ENCODE measurements around the gene TIFAB. TPM values are rescaled to one million over a fixed set of nuclear protein-coding genes. Genes with fewer than 3 reads are reported as not detected.
"Not testable (repeated sequence)": the region's sequence is repeated elsewhere in the genome, so short reads cannot be mapped to it uniquely, and the experiment has no call there.

Gene TIFAB
- polyA plus RNA-seq (2013, experiment 1 of 2), result not detected
- not detected for polyA plus RNA-seq (2013, experiment 2 of 2)

- Histone ChIP-seq H3K14ac (ENCODE audit: low read length) (no peak within 1 kb of the TSS), H3K9me3 (replicated peaks in 1 of 2; ENCODE audit: control insufficient read depth in 2 of 2, insufficient read depth in 1 of 2, low read depth in 1 of 2, low read length in 2 of 2) (no peaks in the 10 kb centered on the region), H3K27me3 (ENCODE audit: control insufficient read depth in 3 of 3, insufficient read depth in 3 of 3, low read depth in 1 of 3, low read length in 3 of 3) (peaks cover 0 to 15% (median 0%) of the 10 kb centered on the region in 3 experiments), H2AK5ac (ENCODE audit: low read depth, low read length) (no peak within 1 kb of the TSS), H4K91ac (ENCODE audit: low read depth, low read length, poor library complexity) (no peak within 1 kb of the TSS), H3K4ac (ENCODE audit: low read length) (no peak within 1 kb of the TSS), H3K79me1 (ENCODE audit: low read depth, low read length) (no peaks in the 10 kb centered on the region), H3K4me1 (ENCODE audit: control insufficient read depth in 2 of 2, insufficient read depth in 1 of 2, low read depth in 1 of 2, low read length in 2 of 2) (peaks cover 0 to 2% of the 10 kb centered on the region in 2 donors), H3K9ac (ENCODE audit: low read depth, low read length, poor library complexity) (no peak within 1 kb of the TSS), H2BK12ac (ENCODE audit: low read length) (no peak within 1 kb of the TSS), H2BK120ac (ENCODE audit: low read depth, low read length) (no peak within 1 kb of the TSS), H3K4me2 (ENCODE audit: insufficient read depth, low read length, poor library complexity, severe bottlenecking) (no peak within 1 kb of the TSS), H2BK5ac (ENCODE audit: low read length) (no peak within 1 kb of the TSS), H2BK15ac (ENCODE audit: low read length) (no peak within 1 kb of the TSS), H3K23ac (ENCODE audit: low read depth, low read length, poor library complexity) (no peak within 1 kb of the TSS), H3K27ac (replicated peaks; ENCODE audit: low read length) (no peak within 1 kb of the TSS), H2AFZ (ENCODE audit: low read length) (no peak within 1 kb of the TSS), H3K4me3 (ENCODE audit: low read length in 2 of 2) (no peak within 1 kb of the TSS), H3K36me3 (replicated peaks in 1 of 2; ENCODE audit: control insufficient read depth in 2 of 2, insufficient read depth in 2 of 2, low read length in 2 of 2) (no peaks in the 10 kb centered on the region), H3K18ac (ENCODE audit: low read length) (no peak within 1 kb of the TSS), H4K8ac (ENCODE audit: low read depth, low read length) (no peak within 1 kb of the TSS)
- DNase-seq (ENCODE audit: low spot score), result no peak
- no CpG with 5 or more reads among the region's 10 CpGs for WGBS, 2 donors (ENCODE audit: extremely low coverage in 2 of 2, insufficient read length in 2 of 2, insufficient replicate concordance in 1 of 2)
Measured at GRCh38 chr5:135452321-135453030, at the start of gene TIFAB. TIFAB (minus strand) TSS chr5:135452351; CDS start chr5:135449939, 2,412 bp downstream.

GRCh38 chr5:135498637-135498995 lies 46.5 kb upstream of the TIFAB start:
- Histone ChIP-seq H3K4me2 (ENCODE audit: insufficient read depth, low read length, poor library complexity, severe bottlenecking) (no peak overlapping the region), H4K8ac (ENCODE audit: low read depth, low read length) (no peak overlapping the region), H3K4me3 (ENCODE audit: low read length in 2 of 2) (no peak overlapping the region), H3K79me1 (ENCODE audit: low read depth, low read length) (no peaks in the 10 kb centered on the region), H4K91ac (ENCODE audit: low read depth, low read length, poor library complexity) (no peak overlapping the region), H3K23ac (ENCODE audit: low read depth, low read length, poor library complexity) (no peak overlapping the region), H2AFZ (ENCODE audit: low read length) (no peak overlapping the region), H3K4me1 (ENCODE audit: control insufficient read depth in 2 of 2, insufficient read depth in 1 of 2, low read depth in 1 of 2, low read length in 2 of 2) (peaks cover 0 to 17% of the 10 kb centered on the region in 2 donors), H3K9me3 (replicated peaks in 1 of 2; ENCODE audit: control insufficient read depth in 2 of 2, insufficient read depth in 1 of 2, low read depth in 1 of 2, low read length in 2 of 2) (no peaks in the 10 kb centered on the region), H3K4ac (ENCODE audit: low read length) (no peak overlapping the region), H2AK5ac (ENCODE audit: low read depth, low read length) (no peak overlapping the region), H3K27ac (replicated peaks; ENCODE audit: low read length) (no peak overlapping the region), H3K27me3 (ENCODE audit: control insufficient read depth in 3 of 3, insufficient read depth in 3 of 3, low read depth in 1 of 3, low read length in 3 of 3) (peaks cover 0 to 55% (median 0%) of the 10 kb centered on the region in 3 experiments), H2BK15ac (ENCODE audit: low read length) (no peak overlapping the region), H3K18ac (ENCODE audit: low read length) (peak overlapping the region; percentile 24), H2BK120ac (ENCODE audit: low read depth, low read length) (no peak overlapping the region), H3K9ac (ENCODE audit: low read depth, low read length, poor library complexity) (no peak overlapping the region), H2BK12ac (ENCODE audit: low read length) (no peak overlapping the region), H2BK5ac (ENCODE audit: low read length) (no peak overlapping the region), H3K36me3 (replicated peaks in 1 of 2; ENCODE audit: control insufficient read depth in 2 of 2, insufficient read depth in 2 of 2, low read length in 2 of 2) (no peaks in the 10 kb centered on the region), H3K14ac (ENCODE audit: low read length) (no peak overlapping the region)
- DNase-seq (ENCODE audit: low spot score), result no peak
- no CpG with 5 or more reads among the region's 2 CpGs for WGBS, 2 donors (ENCODE audit: extremely low coverage in 2 of 2, insufficient read length in 2 of 2, insufficient replicate concordance in 1 of 2)

- H2AFZ ChIP-seq (ENCODE audit: low read length), result no peak overlapping the region
- H2AK5ac ChIP-seq (ENCODE audit: low read depth, low read length), result no peak overlapping the region
- no peak overlapping the region for H2BK15ac ChIP-seq (ENCODE audit: low read length)
- H3K9ac ChIP-seq (ENCODE audit: low read depth, low read length, poor library complexity), result no peak overlapping the region
- peaks cover 0 to 58% (median 4%) of the 10 kb centered on the region in 3 experiments for H3K27me3 ChIP-seq (ENCODE audit: control insufficient read depth in 3 of 3, insufficient read depth in 3 of 3, low read depth in 1 of 3, low read length in 3 of 3)
- no peak overlapping the region for H2BK120ac ChIP-seq (ENCODE audit: low read depth, low read length)
- no peak overlapping the region for H3K27ac ChIP-seq (replicated peaks; ENCODE audit: low read length)
- H3K23ac ChIP-seq (ENCODE audit: low read depth, low read length, poor library complexity), result no peak overlapping the region
- H4K91ac ChIP-seq (ENCODE audit: low read depth, low read length, poor library complexity), result no peak overlapping the region
- no peak for DNase-seq (ENCODE audit: low spot score)
- peaks cover 0 to 17% of the 10 kb centered on the region in 2 donors for H3K4me1 ChIP-seq (ENCODE audit: control insufficient read depth in 2 of 2, insufficient read depth in 1 of 2, low read depth in 1 of 2, low read length in 2 of 2)
- H2BK12ac ChIP-seq (ENCODE audit: low read length), result no peak overlapping the region
- peak overlapping the region; percentile 24 for H3K18ac ChIP-seq (ENCODE audit: low read length)
- H2BK5ac ChIP-seq (ENCODE audit: low read length), result no peak overlapping the region
- no CpG with 5 or more reads among the region's 8 CpGs for WGBS, 2 donors (ENCODE audit: extremely low coverage in 2 of 2, insufficient read length in 2 of 2, insufficient replicate concordance in 1 of 2)
- H3K4ac ChIP-seq (ENCODE audit: low read length), result no peak overlapping the region
- no peak overlapping the region for H3K14ac ChIP-seq (ENCODE audit: low read length)
- H3K4me2 ChIP-seq (ENCODE audit: insufficient read depth, low read length, poor library complexity, severe bottlenecking), result no peak overlapping the region
- no peaks in the 10 kb centered on the region for H3K9me3 ChIP-seq (replicated peaks in 1 of 2; ENCODE audit: control insufficient read depth in 2 of 2, insufficient read depth in 1 of 2, low read depth in 1 of 2, low read length in 2 of 2)
- H3K4me3 ChIP-seq (ENCODE audit: low read length in 2 of 2), result no peak overlapping the region
- no peaks in the 10 kb centered on the region for H3K36me3 ChIP-seq (replicated peaks in 1 of 2; ENCODE audit: control insufficient read depth in 2 of 2, insufficient read depth in 2 of 2, low read length in 2 of 2)
- H4K8ac ChIP-seq (ENCODE audit: low read depth, low read length), result no peak overlapping the region
- no peaks in the 10 kb centered on the region for H3K79me1 ChIP-seq (ENCODE audit: low read depth, low read length)
Measured at GRCh38 chr5:135497971-135498636, 46.0 kb upstream of the TIFAB start.

GRCh38 chr5:135495531-135495930 lies 43.4 kb upstream of the TIFAB start:
- not testable (repeated sequence) for H3K18ac ChIP-seq (ENCODE audit: low read length); H3K79me1 ChIP-seq (ENCODE audit: low read depth, low read length); H4K8ac ChIP-seq (ENCODE audit: low read depth, low read length); H3K4me2 ChIP-seq (ENCODE audit: insufficient read depth, low read length, poor library complexity, severe bottlenecking); H3K36me3 ChIP-seq (replicated peaks in 1 of 2; ENCODE audit: control insufficient read depth in 2 of 2, insufficient read depth in 2 of 2, low read length in 2 of 2); H2BK12ac ChIP-seq (ENCODE audit: low read length); DNase-seq (ENCODE audit: low spot score); H3K9me3 ChIP-seq (replicated peaks in 1 of 2; ENCODE audit: control insufficient read depth in 2 of 2, insufficient read depth in 1 of 2, low read depth in 1 of 2, low read length in 2 of 2); H3K27ac ChIP-seq (replicated peaks; ENCODE audit: low read length); H4K91ac ChIP-seq (ENCODE audit: low read depth, low read length, poor library complexity); H2BK15ac ChIP-seq (ENCODE audit: low read length); H3K23ac ChIP-seq (ENCODE audit: low read depth, low read length, poor library complexity); H3K14ac ChIP-seq (ENCODE audit: low read length); H3K4ac ChIP-seq (ENCODE audit: low read length); H2BK120ac ChIP-seq (ENCODE audit: low read depth, low read length); H2AK5ac ChIP-seq (ENCODE audit: low read depth, low read length); H2BK5ac ChIP-seq (ENCODE audit: low read length); H3K4me3 ChIP-seq (ENCODE audit: low read length in 2 of 2); H2AFZ ChIP-seq (ENCODE audit: low read length); H3K9ac ChIP-seq (ENCODE audit: low read depth, low read length, poor library complexity)
- Histone ChIP-seq H3K27me3 (ENCODE audit: control insufficient read depth in 3 of 3, insufficient read depth in 3 of 3, low read depth in 1 of 3, low read length in 3 of 3) (peaks cover 4 to 81% (median 29%) of the 10 kb centered on the region in 3 experiments), H3K4me1 (ENCODE audit: control insufficient read depth in 2 of 2, insufficient read depth in 1 of 2, low read depth in 1 of 2, low read length in 2 of 2) (peaks cover 0 to 29% of the 10 kb centered on the region in 2 donors)
- WGBS, 2 donors (ENCODE audit: extremely low coverage in 2 of 2, insufficient read length in 2 of 2, insufficient replicate concordance in 1 of 2), result no CpG with 5 or more reads among the region's 4 CpGs
